Measurements from ENCODE around the gene WNK2.

WNK2 gene

DNA sequence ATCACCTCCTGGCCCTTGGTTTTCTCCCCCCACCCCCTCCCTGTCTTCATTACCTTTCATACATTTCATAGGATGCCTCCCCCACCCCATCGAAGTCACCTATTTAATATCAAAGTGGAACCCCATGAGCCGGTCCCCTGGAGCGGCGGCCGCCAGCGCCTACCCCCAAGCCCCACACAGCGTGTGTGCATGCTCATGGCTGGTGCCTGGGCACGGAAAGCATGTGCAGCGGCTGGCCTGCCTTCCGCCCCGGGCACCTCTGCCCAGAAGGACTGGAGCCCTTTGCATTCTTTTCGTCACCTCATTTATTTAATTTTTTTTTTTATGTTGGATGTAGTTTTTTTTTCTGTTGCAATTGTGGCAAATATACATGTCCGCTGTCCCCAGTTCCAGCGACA lies 116.2 kb downstream of the WNK2 start:
- H3K27me3 Mint-ChIP-seq (ENCODE audit: low read depth, poor library complexity) = no peaks in the 10 kb centered on the region
- no peaks in the 10 kb centered on the region for H3K9me3 Mint-ChIP-seq
- H3K36me3 Mint-ChIP-seq (ENCODE audit: low read depth) = no peaks in the 10 kb centered on the region
- no peak for TF ChIP-seq CTCF (IDR thresholded peaks at IDR 0.05)
- H3K4me3 Mint-ChIP-seq = no peak overlapping the region
- no peak overlapping the region for H3K27ac Mint-ChIP-seq
- DNase-seq = no peak
- H3K4me1 Mint-ChIP-seq = peaks cover 15% of the 10 kb centered on the region

DNA sequence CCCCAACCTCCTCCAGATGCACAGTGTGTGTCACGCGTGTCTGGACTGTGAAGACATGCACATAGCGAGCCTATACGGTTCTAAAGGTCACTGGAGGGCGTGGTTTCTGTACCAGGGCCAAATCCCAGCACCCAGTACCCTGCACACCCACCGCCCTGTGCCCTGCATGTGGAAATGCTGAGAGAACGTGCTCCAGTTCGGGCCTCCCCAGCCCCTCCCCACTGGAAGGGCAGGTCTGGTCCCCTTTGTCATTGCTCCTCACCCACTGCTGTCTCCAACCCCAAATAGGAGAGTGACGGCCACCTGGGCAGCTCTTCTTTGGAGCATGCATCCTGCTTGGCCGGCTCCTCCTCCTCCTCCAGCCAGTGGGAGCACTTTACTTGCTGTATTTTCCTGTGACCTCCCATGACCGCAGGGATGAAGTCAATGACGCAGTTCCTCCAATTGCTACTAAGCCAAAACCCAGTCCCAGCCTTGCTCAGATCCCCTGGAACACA lies 116.7 kb downstream of the WNK2 start:
- no peak for TF ChIP-seq CTCF (IDR thresholded peaks at IDR 0.05)
- Mint-ChIP-seq H3K4me1 (peaks cover 20% of the 10 kb centered on the region), H3K27ac (peak overlapping the region; percentile 55)

GRCh38 chr9:93301291-93301811 lies 117.4 kb downstream of the WNK2 start:
- DNase-seq = no peak
- Mint-ChIP-seq H3K27ac (peak overlapping the region; percentile 55), H3K9me3 (no peaks in the 10 kb centered on the region), H3K36me3 (ENCODE audit: low read depth) (no peaks in the 10 kb centered on the region), H3K4me3 (no peak overlapping the region), H3K4me1 (peaks cover 23% of the 10 kb centered on the region), H3K27me3 (ENCODE audit: low read depth, poor library complexity) (no peaks in the 10 kb centered on the region)
- no peak for TF ChIP-seq CTCF (IDR thresholded peaks at IDR 0.05)

More for the DNA sequence above, 116.7 kb downstream of the WNK2 start:
- no peak for DNase-seq
- Mint-ChIP-seq H3K9me3 (no peaks in the 10 kb centered on the region), H3K4me3 (no peak overlapping the region), H3K27me3 (ENCODE audit: low read depth, poor library complexity) (no peaks in the 10 kb centered on the region), H3K36me3 (ENCODE audit: low read depth) (no peaks in the 10 kb centered on the region)

DNA sequence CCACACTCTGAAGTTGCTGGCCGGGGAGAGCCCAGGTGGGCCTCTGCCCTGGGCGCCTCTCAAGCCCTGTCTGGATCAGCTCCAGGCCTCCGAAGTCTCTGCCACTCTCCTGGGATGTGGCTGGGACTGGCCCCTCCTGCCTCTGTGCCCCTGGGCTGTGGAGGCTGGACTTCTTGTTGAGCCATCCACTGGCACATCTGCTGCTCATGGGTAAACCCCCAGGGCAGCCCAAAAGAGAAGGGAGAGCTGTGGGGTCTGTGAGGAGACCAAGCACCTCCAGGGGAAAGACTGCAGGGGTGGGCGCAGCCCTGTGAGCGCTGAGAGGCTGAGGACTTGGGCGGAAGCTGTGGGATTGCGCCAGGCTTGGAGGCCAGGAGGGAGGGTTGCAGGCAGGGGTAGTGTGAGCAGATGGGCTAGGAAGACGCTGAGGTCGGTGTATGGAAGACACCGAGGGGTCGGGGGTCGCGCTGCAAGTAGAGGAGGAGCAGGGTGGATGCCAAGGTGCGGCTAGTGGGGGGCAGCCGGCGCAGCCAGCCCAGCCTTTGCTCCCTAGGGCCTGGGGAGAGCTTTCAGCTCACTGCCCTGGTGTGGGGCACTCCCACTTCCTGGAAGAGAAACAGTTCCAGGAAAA lies 118.1 kb downstream of the WNK2 start:
- DNase-seq = no peak
- H3K36me3 Mint-ChIP-seq (ENCODE audit: low read depth) = no peaks in the 10 kb centered on the region
- TF ChIP-seq CTCF (IDR thresholded peaks at IDR 0.05) = no peak
- no peak overlapping the region for H3K27ac Mint-ChIP-seq
- H3K4me3 Mint-ChIP-seq = no peak overlapping the region
- peaks cover 28% of the 10 kb centered on the region for H3K4me1 Mint-ChIP-seq
- no peaks in the 10 kb centered on the region for H3K9me3 Mint-ChIP-seq
- no peaks in the 10 kb centered on the region for H3K27me3 Mint-ChIP-seq (ENCODE audit: low read depth, poor library complexity)

DNA sequence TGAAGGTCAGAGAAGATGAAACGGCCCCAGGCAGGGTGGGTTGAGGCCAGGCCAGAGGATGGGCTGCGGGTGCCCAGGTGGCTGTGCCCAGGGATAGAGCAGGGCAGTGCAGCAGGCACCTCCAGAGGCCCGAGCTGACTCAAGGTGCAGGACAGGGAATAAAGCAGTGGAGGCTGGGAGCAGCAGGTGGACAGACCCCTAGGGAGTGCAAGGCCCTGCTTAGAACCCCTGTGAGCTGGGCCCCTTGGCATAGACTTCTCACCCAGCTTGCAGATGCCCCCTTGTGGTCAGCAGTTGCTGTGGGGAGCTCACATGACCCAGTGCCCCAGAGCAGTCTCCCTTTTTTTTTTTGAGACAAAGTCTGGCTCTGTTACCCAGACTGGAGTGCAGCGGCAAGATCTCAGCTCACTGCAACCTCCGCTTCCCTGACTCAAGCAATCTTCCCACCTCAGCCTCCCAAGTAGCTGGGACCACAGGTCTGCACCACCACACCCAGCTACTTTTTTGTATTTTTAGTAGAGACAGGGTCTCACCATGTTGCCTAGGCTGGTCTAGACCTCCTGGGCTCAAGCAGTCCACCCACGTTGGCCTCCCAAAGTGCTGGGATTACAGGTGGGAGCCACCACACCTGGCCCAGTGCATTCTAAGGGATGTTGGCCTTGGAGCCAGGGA lies 118.8 kb downstream of the WNK2 start:
- Mint-ChIP-seq H3K4me1 (peaks cover 28% of the 10 kb centered on the region), H3K27ac (no peak overlapping the region), H3K4me3 (no peak overlapping the region), H3K9me3 (no peaks in the 10 kb centered on the region), H3K27me3 (ENCODE audit: low read depth, poor library complexity) (no peaks in the 10 kb centered on the region), H3K36me3 (ENCODE audit: low read depth) (no peaks in the 10 kb centered on the region)
- TF ChIP-seq CTCF (IDR thresholded peaks at IDR 0.05) = peak; percentile 44
- DNase-seq = peak; percentile 52
